HG03060 (cell line): ENCODE results near the gene SLX4IP.

Experiments
- ATAC-seq: cut with Tn5 transposase; IDR thresholded peaks from one replicate; pipeline ENCODE4 v1.9.1; 2021; ENCODE audit warnings: low read depth, moderate number of reproducible peaks; ENCODE audit not compliant: unreplicated experiment

SLX4IP gene

GRCh38 chr20:10427060-10427692, 7.9 kb upstream of the SLX4IP start:
- ATAC-seq = no peak

- ATAC-seq = no peak
Measured at GRCh38 chr20:10428008-10428407, 7.1 kb upstream of the SLX4IP start.

GRCh38 chr20:10429443-10429981, 5.6 kb upstream of the SLX4IP start:
- no peak for ATAC-seq

GRCh38 chr20:10430000-10430466, 5.1 kb upstream of the SLX4IP start:
- no peak for ATAC-seq

GRCh38 chr20:10430704-10431103, 4.4 kb upstream of the SLX4IP start:
- ATAC-seq = no peak

GRCh38 chr20:10432079-10432478, 3.0 kb upstream of the SLX4IP start:
- ATAC-seq = no peak

- no peak for ATAC-seq
Measured at GRCh38 chr20:10433014-10433622, 2.0 kb upstream of the SLX4IP start.

- peak; percentile 28 for ATAC-seq
Measured at GRCh38 chr20:10433623-10434466, 1.3 kb upstream of the SLX4IP start, which contains the start of gene MKKS. Gene MKKS, minus strand, starts transcription at chr20:10434222. Its CDS starts 20,708 bp downstream, at chr20:10413514.

- ATAC-seq = peak; percentile 38
Measured at GRCh38 chr20:10434467-10434831, 656 bp upstream of the SLX4IP start.

GRCh38 chr20:10436053-10436699, 1.1 kb downstream of the SLX4IP start:
- ATAC-seq = no peak

- ATAC-seq = no peak
Measured at GRCh38 chr20:10438217-10438616, 3.1 kb downstream of the SLX4IP start.

GRCh38 chr20:10443936-10444335, 8.8 kb downstream of the SLX4IP start:
- ATAC-seq = no peak

GRCh38 chr20:10445758-10446157, 10.7 kb downstream of the SLX4IP start:
- ATAC-seq = no peak

GRCh38 chr20:10447028-10447427, 11.9 kb downstream of the SLX4IP start:
- ATAC-seq = peak; percentile 97

GRCh38 chr20:10448270-10449156, 13.4 kb downstream of the SLX4IP start:
- ATAC-seq = no peak

GRCh38 chr20:10449270-10449669, 14.2 kb downstream of the SLX4IP start:
- no peak for ATAC-seq

- ATAC-seq = peak; percentile 64
Measured at GRCh38 chr20:10453241-10453640, 18.1 kb downstream of the SLX4IP start.

GRCh38 chr20:10454151-10454750, 19.1 kb downstream of the SLX4IP start:
- ATAC-seq = peak; percentile 60

GRCh38 chr20:10461495-10461894, 26.4 kb downstream of the SLX4IP start:
- ATAC-seq = no peak
